Activated naive CD4-positive, alpha-beta T cell treated with anti-CD3 and anti-CD28 coated beads, Interleukin-2, amount 50 U/mL, for 72 hours (primary cell): ENCODE data around the gene CDC42BPB. TPM values are rescaled to one million over a fixed set of nuclear protein-coding genes. Genes with fewer than 3 reads are reported as not detected.

Experiments
- ATAC-seq, 2 donors: fragments of 150-1000 bp; cut with Tn5 transposase; 2 replicates each; pipeline ENCODE4 v1.10.0; 2021; ENCODE audit warnings: mild to moderate bottlenecking in 2 of 2, moderate library complexity in 2 of 2
- DNase-seq, 2 donors: peaks; one replicate each; pipeline ENCODE4 v3.0.0; 2021 to 2022; ENCODE audit warnings: low spot score in 2 of 2
- H3K27ac Mint-ChIP-seq, 2 donors: one replicate each; pipeline ENCODE4 v1.8.0; 2022; ENCODE audit warnings: mild to moderate bottlenecking in 2 of 2, mixed read lengths in 2 of 2
- H3K36me3 Mint-ChIP-seq, 2 donors: one replicate each; pipeline ENCODE4 v1.8.0; 2022; ENCODE audit warnings: mixed read lengths in 2 of 2
- H3K9me3 Mint-ChIP-seq, 2 donors: one replicate each; pipeline ENCODE4 v1.8.0; 2022; ENCODE audit warnings: mixed read lengths in 2 of 2
- total RNA-seq, 2 donors: library from RNA; stranded (reverse); gene quantifications; one replicate each; pipeline ENCODE4 v1.2.3, GENCODE V29; 2022

The CDC42BPB gene
- total RNA-seq, 2 donors from 2014 or later = 3.4 to 5.8 TPM

- ATAC-seq (no peak), DNase-seq (no peak)
- H3K9me3 Mint-ChIP-seq = no peaks in the 10 kb centered on the region
- H3K27ac Mint-ChIP-seq = no peak overlapping the region
- no peaks in the 10 kb centered on the region for H3K36me3 Mint-ChIP-seq
These were observed 56.9 kb downstream of the CDC42BPB start for GRCh38 chr14:103000291-103000921.

- no peaks in the 10 kb centered on the region for H3K36me3 Mint-ChIP-seq
- H3K9me3 Mint-ChIP-seq = no peaks in the 10 kb centered on the region
- no peak for ATAC-seq
- no peak overlapping the region for H3K27ac Mint-ChIP-seq
- DNase-seq = no peak
These were observed 58.0 kb downstream of the CDC42BPB start for GRCh38 chr14:102999227-102999895.

GRCh38 chr14:102998393-102998792 is 59.0 kb downstream of the CDC42BPB start:
- Mint-ChIP-seq H3K9me3 (no peaks in the 10 kb centered on the region), H3K36me3 (no peaks in the 10 kb centered on the region), H3K27ac (no peak overlapping the region)
- ATAC-seq (no peak), DNase-seq (no peak)

- Mint-ChIP-seq H3K27ac (no peak overlapping the region), H3K36me3 (no peaks in the 10 kb centered on the region), H3K9me3 (no peaks in the 10 kb centered on the region)
- no peak for ATAC-seq
- no peak for DNase-seq
These were observed 60.4 kb downstream of the CDC42BPB start for GRCh38 chr14:102996941-102997340.

- Mint-ChIP-seq H3K9me3 (peaks cover 0 to 4% of the 10 kb centered on the region in 2 donors), H3K36me3 (peaks cover 0 to 4% of the 10 kb centered on the region in 2 donors), H3K27ac (peak overlapping the region in 1 of 2 donors; percentile 91)
- ATAC-seq = no peak
- DNase-seq = no peak
These were observed 62.7 kb downstream of the CDC42BPB start for GRCh38 chr14:102994689-102995088.

- Mint-ChIP-seq H3K9me3 (peaks cover under 1 to 4% of the 10 kb centered on the region in 2 donors), H3K36me3 (peaks cover under 1 to 12% of the 10 kb centered on the region in 2 donors), H3K27ac (no peak overlapping the region)
- DNase-seq (no peak), ATAC-seq (no peak)
These were observed 63.8 kb downstream of the CDC42BPB start for GRCh38 chr14:102993523-102993922.

- peaks cover 22 to 33% of the 10 kb centered on the region in 2 donors for H3K36me3 Mint-ChIP-seq
- H3K9me3 Mint-ChIP-seq = peaks cover 20% of the 10 kb centered on the region in 2 donors
- DNase-seq (no peak), ATAC-seq (no peak)
- H3K27ac Mint-ChIP-seq = no peak overlapping the region
These were observed 66.0 kb downstream of the CDC42BPB start for GRCh38 chr14:102991376-102991775.

- Mint-ChIP-seq H3K9me3 (peaks cover 20% of the 10 kb centered on the region in 2 donors), H3K36me3 (peaks cover 22 to 37% of the 10 kb centered on the region in 2 donors), H3K27ac (peak overlapping the region in 1 of 2 donors; percentile 40)
- DNase-seq (no peak), ATAC-seq (no peak)
These were observed 69.3 kb downstream of the CDC42BPB start for GRCh38 chr14:102988054-102988453.

- Mint-ChIP-seq H3K36me3 (peaks cover 22 to 37% of the 10 kb centered on the region in 2 donors), H3K27ac (no peak overlapping the region), H3K9me3 (peaks cover 20% of the 10 kb centered on the region in 2 donors)
- ATAC-seq (no peak), DNase-seq (no peak)
These were observed 70.4 kb downstream of the CDC42BPB start for GRCh38 chr14:102986810-102987579.

- H3K9me3 Mint-ChIP-seq = peaks cover 20% of the 10 kb centered on the region in 2 donors
- DNase-seq (no peak), ATAC-seq (no peak)
- H3K27ac Mint-ChIP-seq = no peak overlapping the region
- peaks cover 22 to 37% of the 10 kb centered on the region in 2 donors for H3K36me3 Mint-ChIP-seq
These were observed 71.7 kb downstream of the CDC42BPB start for GRCh38 chr14:102985665-102986064.

- H3K27ac Mint-ChIP-seq = no peak overlapping the region
- ATAC-seq (no peak), DNase-seq (no peak)
- peaks cover 16 to 20% of the 10 kb centered on the region in 2 donors for H3K9me3 Mint-ChIP-seq
- peaks cover 22 to 31% of the 10 kb centered on the region in 2 donors for H3K36me3 Mint-ChIP-seq
These were observed 72.8 kb downstream of the CDC42BPB start for GRCh38 chr14:102984336-102985102.

- ATAC-seq (no peak), DNase-seq (no peak)
- Mint-ChIP-seq H3K36me3 (peaks cover 21 to 25% of the 10 kb centered on the region in 2 donors), H3K27ac (peak overlapping the region in 1 of 2 donors; percentile 72), H3K9me3 (peaks cover 15 to 19% of the 10 kb centered on the region in 2 donors)
These were observed 73.9 kb downstream of the CDC42BPB start for GRCh38 chr14:102983496-102983895.

- Mint-ChIP-seq H3K9me3 (peaks cover 10 to 14% of the 10 kb centered on the region in 2 donors), H3K27ac (peak overlapping the region in 1 of 2 donors; percentile 72), H3K36me3 (peaks cover 16 to 19% of the 10 kb centered on the region in 2 donors)
- no peak for DNase-seq
- no peak for ATAC-seq
These were observed 74.4 kb downstream of the CDC42BPB start for GRCh38 chr14:102982852-102983470.

- no peaks in the 10 kb centered on the region for H3K9me3 Mint-ChIP-seq
- ATAC-seq (no peak), DNase-seq (no peak)
- peak overlapping the region in 1 of 2 donors; percentile 45 for H3K27ac Mint-ChIP-seq
- H3K36me3 Mint-ChIP-seq = no peaks in the 10 kb centered on the region
These were observed 76.9 kb downstream of the CDC42BPB start for GRCh38 chr14:102980409-102980810.

GRCh38 chr14:102979406-102979805 is 77.9 kb downstream of the CDC42BPB start:
- DNase-seq = no peak
- Mint-ChIP-seq H3K9me3 (no peaks in the 10 kb centered on the region), H3K27ac (peak overlapping the region in 1 of 2 donors; percentile 45), H3K36me3 (no peaks in the 10 kb centered on the region)
- ATAC-seq = peak; percentile 67 to 87

- H3K9me3 Mint-ChIP-seq = no peaks in the 10 kb centered on the region
- H3K27ac Mint-ChIP-seq = no peak overlapping the region
- ATAC-seq = no peak
- H3K36me3 Mint-ChIP-seq = no peaks in the 10 kb centered on the region
- no peak for DNase-seq
These were observed 79.9 kb downstream of the CDC42BPB start for GRCh38 chr14:102977475-102977874.
